Activated T-cell treated with anti-CD3 and anti-CD28 coated beads for 4 hours (primary cell): ENCODE results near the gene MGAT1.

Source experiments
- DNase-seq: peaks from one replicate; pipeline ENCODE4 v3.0.0-alpha.2; 2020

Gene MGAT1

GRCh38 chr5:180823940-180824629, 21.5 kb upstream of the MGAT1 start:
- no peak for DNase-seq

DNA sequence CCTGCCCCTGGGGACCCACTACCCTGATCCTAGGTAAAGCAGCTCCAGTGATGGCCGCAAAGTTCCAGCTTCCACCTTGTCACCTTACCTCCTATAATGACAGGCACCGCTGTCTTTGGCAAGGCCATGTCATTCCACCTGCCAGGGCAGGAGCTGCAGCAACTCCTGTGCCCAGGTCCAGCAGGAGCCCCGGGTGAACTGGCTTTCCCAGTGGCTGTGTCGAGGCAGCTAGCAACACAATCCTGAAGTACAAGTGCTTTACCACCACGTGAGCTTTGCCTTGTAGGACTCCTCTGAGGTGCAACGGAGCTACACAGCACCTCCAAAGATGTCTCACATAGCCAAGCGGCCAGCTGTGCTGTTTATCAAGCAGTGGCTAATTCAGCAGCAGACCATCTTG, 20.7 kb upstream of the MGAT1 start:
- DNase-seq = no peak

DNA sequence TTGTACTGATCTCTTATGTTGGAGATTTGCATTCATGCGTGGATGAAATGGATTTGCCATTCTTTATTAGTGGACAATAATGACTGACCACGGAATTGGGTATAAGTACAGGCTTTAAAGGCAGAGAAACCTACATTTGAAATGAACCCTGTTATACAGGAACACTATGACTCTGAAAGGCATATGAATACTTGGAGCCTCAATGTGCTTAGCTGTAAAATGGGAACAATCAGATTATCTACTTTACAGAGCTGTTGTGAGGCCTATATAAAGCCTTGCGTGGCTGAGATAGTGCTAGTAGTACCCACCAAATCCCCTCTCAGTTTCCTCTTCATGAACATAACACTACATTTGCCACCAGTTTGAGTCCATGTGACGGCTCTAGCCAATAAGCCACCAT, 18.9 kb upstream of the MGAT1 start:
- no peak for DNase-seq

GRCh38 chr5:180820788-180821321, 18.2 kb upstream of the MGAT1 start:
- DNase-seq = no peak

- no peak for DNase-seq
Measured at GRCh38 chr5:180818677-180819341, 16.2 kb upstream of the MGAT1 start.

DNA sequence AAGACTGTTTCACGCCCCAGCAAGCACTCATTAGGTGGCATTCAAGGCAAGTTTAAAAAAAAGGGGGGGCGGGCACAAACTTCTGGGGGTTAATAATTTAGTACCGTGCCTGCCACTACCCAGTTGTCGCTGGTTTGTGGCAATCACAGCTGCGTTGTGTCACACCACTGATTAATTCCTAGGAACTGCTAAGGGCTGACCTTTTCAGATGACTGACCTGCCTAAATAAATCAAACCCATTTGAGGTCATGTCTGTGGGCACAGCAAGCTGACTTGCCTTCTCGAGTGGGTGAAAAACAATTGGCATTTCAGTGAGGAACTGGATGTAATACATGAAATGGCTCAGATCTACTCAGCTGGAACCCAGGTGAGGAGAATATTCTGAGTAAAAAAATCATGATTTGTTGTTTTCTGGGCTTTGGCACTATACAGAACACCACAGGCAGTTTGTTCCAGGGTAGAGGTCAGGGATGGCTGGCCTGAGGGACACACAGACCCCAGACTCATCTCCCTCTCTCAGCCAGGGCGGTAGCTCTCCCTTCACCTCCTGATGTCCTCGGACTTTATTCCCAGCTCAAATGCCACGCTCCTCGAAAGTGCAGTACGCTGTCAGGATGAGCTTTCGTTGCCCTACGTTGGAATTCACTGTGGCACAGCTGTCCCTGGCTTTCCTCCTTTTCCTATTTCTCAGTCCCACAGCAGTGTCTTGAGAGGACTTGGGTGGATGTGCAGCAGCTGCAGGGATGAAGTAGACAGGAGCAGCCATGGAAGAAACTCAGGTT, 15.5 kb upstream of the MGAT1 start:
- no peak for DNase-seq

DNA sequence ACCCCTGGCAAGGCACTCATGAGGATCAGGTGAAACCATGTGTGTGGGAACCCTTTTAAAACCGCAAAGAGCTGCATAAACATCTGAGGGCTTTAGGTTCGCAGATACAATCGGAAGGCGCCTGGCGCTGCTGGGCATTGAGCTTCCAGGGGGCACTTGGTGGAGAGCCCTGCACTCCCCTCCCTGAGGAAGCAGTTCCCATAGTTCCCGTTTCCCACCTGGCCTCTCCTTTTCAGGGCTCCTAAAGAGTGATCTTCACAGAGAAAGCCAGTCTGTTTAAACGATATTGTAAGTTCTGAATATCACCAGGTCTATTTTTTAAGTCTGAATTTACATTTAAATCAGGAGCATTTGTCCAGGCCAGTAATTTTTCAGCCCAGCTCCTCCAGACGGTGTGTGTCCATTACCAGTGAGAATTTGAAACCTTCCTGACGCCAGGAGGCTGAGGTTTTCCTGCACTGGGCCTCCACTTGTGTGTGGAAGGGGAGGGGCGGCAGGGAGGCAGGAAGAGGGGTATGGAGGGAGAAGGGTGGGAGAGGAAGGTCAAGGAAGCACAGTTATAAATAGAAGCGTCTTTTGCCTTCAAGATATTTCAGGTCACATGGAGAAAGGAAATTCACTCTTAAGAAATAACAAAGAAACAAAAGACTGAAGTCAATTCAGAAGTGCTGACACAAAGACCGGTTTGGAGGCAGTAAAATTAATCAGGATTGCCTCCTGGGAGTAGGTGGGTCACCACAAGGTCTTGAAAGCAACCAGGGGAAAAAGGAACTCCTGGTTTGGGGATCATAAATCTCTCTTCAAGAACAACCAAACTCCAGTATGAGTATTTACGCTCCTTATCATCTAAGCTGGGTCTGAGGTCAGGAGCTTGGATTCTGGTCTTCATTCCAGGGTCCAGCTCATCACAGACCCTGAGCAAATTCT, 14.3 kb upstream of the MGAT1 start:
- DNase-seq = no peak

- DNase-seq = no peak
Measured at GRCh38 chr5:180815293-180815917, 12.8 kb upstream of the MGAT1 start.

- no peak for DNase-seq
Measured at GRCh38 chr5:180813420-180813819, 10.8 kb upstream of the MGAT1 start.

DNA sequence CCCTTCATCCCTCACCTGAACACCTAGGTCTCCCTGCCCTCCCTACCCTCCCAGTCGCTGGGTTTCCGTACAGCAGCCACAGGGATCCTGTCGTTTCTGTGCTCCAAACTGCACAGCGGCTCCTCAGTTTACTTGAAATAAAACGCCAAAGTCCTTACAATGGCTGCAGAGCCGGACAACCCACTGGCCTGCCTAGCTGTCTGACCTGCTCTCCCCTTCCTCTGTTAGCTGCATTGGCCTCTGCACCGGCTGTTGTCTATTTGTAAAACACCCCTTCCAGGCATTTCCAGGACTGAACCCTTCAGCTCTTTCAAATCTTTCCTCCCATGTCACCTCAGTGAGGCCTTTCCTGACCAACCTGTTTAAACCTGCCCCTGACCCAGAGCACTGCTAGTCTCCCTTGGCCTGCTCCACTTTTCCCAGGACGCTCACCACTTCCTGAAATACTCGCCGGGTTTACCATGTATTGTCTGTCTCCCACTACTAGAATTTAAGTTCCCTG, 9.1 kb upstream of the MGAT1 start:
- no peak for DNase-seq

DNA sequence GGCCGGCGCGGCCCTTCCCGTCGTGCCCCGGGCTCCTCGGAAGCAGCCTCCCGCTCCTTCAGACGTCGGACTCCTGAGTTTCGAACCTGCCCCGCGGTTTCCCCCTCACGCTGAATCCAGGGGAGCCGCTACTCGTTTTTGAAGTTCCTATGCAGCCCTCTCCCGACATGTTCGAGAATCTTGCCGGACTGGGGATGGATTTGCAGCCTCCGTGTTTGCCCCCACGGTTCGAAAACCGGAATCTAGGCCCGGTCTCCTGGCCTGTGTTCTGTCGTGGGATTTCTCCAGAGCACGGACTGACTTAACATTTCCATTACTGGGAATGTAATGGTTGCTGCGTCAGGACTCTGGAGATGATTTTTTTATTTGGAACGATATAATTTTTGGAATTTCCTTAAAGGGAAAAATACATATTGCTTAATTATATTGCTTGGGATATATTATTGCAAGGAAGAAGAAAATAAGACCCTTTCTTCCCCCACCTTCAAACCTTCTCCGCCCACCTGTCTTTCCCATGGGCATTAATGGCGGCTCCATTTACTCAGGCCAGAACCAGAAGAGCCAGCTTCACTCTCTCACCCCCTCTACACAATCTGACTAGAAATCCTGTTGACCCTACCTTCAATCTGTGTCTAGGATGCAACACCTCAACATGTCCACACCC, 8.5 kb upstream of the MGAT1 start:
- DNase-seq = no peak

DNA sequence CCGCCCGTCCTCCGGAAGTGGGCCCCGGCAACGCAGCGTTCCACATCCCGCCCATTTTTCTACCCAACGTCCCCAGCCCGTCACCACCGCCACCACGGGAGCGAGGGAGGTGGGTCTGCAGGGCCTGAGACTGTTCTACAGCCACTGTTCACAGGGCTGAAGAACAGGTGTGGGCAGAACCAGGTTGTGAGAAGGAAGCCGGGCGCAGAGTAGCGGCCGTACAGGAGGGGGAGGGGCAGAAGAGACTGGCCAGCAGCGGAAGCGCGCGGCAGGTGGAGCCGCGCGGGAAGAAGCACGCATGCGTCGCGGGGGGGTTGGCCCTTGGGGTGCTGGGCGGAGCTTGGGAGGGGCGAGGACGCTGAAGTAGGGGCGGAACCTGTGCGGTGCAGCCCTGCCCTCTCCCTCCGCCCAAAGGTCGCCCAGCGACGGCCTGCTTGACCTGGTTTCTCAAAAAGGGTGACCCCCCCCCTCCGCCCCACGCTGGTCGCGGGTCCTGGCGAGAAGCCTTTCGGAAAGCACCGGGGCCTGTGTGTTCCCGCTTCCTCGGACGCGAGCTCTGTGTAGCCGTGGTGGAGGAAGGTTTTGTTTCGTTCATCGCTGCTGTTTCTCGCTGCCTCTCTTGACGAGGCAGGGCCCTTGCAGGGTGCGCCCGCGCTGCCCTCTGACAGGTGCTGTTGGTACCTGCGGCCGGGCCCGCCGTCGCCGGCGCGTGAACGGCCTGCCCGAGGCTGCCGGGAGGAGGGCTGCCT, 7.8 kb upstream of the MGAT1 start:
- DNase-seq = peak; percentile 93

DNA sequence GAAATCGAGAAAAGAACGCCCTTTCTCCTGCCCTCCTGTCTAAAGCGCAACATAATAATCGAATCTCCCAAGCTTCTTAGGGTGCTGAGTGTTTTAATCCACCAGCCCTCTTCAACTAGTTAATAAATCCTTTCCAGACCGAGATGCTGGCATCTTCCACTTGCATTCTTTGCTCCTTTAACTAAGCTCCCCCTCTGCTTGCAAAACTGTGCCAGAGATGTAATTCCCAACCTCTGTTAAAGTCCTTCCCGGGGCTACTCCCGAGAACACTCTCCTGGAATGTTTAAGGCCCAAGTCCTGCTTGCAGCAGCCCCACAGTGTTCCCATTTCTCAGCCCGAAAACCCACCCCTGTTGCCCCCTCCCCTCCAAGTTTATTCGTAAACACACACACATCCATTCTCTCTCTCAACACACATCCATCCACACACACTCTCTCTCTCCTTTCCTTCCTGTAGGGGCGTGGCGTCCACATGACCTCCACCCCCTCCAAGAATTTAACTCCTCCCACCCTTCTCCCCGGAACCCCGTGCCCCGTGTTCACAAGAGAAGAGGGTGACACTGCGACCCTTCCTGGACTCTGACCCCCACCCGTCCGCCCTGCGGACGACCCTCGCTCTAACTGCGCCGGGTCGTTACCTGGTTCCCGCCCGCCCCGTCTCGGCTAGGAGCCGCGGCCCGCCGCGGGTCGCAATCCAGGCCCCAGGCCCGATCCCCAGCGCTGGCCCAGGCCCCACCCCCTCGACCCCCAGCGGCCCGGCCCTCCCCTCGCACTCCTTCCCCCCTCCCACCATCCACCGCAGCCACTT, 7.0 kb upstream of the MGAT1 start:
- DNase-seq = peak; percentile 78

DNA sequence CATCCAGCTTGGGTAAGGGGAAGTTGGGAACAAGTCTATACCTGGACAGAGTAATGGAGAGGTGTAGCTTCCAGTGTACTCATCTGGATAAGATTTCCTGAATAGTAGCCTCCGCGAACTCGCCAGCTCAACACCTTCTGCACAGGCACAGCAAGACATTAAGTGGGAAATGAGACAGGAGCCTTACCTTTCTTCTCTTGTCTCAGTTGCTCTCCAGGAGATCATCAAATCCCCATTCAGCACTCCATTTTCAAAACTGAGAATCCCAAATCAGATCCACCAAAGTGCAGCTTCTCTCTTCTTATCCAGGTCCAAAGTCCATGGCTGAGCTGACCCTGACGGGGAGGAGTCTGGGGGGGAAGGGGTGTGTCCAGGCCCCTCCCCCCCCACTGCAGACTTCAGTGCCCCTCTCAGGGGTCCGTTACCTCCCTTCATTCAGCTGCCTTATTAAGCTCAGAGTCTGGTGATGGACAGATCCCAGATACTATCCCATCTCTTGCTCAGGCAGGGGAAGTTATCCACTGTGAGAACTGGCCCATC, 5.9 kb upstream of the MGAT1 start:
- no peak for DNase-seq

DNA sequence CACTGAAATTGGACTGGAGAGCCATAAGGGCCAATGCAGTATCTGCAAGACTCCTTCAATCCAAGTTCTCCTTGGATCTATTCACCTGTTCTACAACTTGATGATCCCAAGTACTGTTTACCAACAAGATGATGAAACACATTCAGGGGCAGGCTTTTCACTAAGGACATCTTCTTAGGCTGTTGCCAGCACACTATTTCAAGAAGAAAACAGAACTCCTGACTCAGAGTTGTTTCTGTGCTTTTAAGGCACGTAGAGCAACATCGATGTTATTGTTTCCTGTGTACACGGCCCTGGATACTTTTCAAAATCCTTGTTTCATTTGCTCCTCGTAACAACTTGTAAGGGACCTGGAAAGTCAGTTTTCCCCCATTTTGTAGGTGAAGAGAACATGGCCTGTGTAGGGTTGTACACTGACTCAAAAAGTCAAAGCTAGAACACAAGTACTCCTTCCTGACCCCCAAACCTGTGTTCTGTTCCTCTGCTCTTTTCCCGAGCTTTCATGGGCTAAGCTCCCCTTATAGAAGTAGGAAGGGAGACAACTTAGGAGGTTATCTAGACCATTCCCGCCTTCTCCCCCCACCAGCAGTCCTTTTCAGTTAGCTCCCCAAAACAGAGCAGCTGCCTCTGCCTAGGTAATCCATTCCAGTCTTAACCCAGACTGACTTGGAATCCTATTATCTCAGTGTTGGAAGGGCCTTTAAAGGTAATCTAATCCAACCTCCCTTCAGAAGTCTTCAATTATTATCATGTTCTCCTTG, 5.2 kb upstream of the MGAT1 start:
- DNase-seq = no peak

GRCh38 chr5:180807046-180807445, 4.4 kb upstream of the MGAT1 start:
- no peak for DNase-seq

DNA sequence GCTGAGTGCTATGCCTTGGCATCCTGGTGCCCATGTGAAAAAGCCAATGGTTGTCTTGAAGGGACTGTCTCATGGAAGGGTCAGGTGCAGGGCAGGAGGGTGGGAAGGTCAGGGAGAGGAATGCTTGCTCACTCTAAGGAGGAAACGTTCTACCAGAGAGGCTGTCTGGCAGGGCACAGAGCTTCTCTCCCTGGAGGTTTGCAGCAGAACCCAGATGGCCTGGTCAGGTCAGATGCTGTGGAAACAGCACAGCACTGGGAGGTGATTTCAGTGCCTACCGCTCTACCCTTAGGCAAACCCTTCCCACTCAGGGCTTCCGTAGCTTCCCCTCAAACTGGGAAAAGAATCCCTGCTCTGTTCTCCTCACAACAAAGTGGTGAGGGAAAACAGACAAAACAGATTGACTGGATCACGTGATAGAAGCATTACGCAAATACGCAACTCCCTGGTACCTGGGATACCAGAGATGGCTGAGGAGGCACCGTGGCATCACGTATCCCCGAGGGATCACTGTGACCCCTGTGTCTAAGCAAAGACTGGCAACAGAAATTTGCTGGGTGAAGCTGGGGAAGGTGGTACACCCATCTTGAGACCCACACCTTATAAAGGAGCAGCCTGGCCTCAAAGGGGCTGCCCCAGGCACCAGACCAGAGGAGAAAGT, 3.9 kb upstream of the MGAT1 start:
- no peak for DNase-seq

- DNase-seq = no peak
Measured at GRCh38 chr5:180804129-180804618, 1.6 kb upstream of the MGAT1 start.
